Esophagus muscularis mucosa (tissue), 4 donors: ENCODE results near the gene PMM2. TPM values are rescaled to one million over a fixed set of nuclear protein-coding genes. Genes with fewer than 3 reads are reported as not detected.

ENCODE experiments used
- DNase-seq: peaks from one replicate; pipeline ENCODE4 v3.0.0-alpha.2; 2017; ENCODE audit errors: extremely low spot score
- H3K27ac ChIP-seq, 4 donors: fragments of 200-600 bp; sonication (generic); replicated peaks in 1 of 4; 1 replicate in 3 of 4; 2 replicates in 1 of 4; pipeline ENCODE4 v1.5.1; 2016 to 2019; ENCODE audit warnings: mild to moderate bottlenecking in 1 of 4
- H3K27me3 ChIP-seq, 4 donors: fragments of 200-600 bp; sonication (generic); one replicate each; pipeline versions ENCODE4 v1.5.1 to v1.6.0; 2016 to 2019
- H3K36me3 ChIP-seq, 4 donors: fragments of 200-600 bp; sonication (generic); one replicate each; pipeline ENCODE4 v1.5.1; 2016 to 2019
- H3K4me1 ChIP-seq, 4 donors: fragments of 200-600 bp; sonication (generic); one replicate each; pipeline ENCODE4 v1.5.1; 2016 to 2019
- H3K4me3 ChIP-seq, 4 donors: fragments of 200-600 bp; sonication (generic); 1 replicate in 2 of 4; 2 replicates in 2 of 4; pipeline ENCODE4 v1.5.1; 2016 to 2019; ENCODE audit warnings: mild to moderate bottlenecking in 4 of 4, moderate library complexity in 1 of 4
- H3K9me3 ChIP-seq, 4 donors: fragments of 200-600 bp; sonication (generic); 1 replicate in 3 of 4; 2 replicates in 1 of 4; pipeline ENCODE4 v1.5.1; 2016 to 2019
- CTCF ChIP-seq, 3 experiments: fragments of 200-600 bp in 2 of 3; fragments of 450-650 bp in 1 of 3; sonication (generic) in 2 of 3; IDR thresholded peaks; one replicate each; pipeline ENCODE4 v1.5.1; 2017 to 2019; ENCODE audit warnings: antibody characterized with exemption in 3 of 3, mild to moderate bottlenecking in 2 of 3, moderate library complexity in 1 of 3
- EP300 ChIP-seq: sonication (generic); formaldehyde crosslinking; IDR thresholded peaks from one replicate; pipeline ENCODE4 v1.6.1; 2017; ENCODE audit warnings: antibody characterized with exemption
- POLR2A ChIP-seq: fragments of 450-650 bp; IDR thresholded peaks from one replicate; pipeline ENCODE4 v1.6.1; 2017; ENCODE audit warnings: antibody characterized with exemption, moderate library complexity, mild to moderate bottlenecking, low read depth
- POLR2AphosphoS5 ChIP-seq, 2 donors: sonication (generic); formaldehyde crosslinking; IDR thresholded peaks; one replicate each; pipeline ENCODE4 v1.6.1; 2017; ENCODE audit warnings: antibody characterized with exemption in 2 of 2
- WGBS: methylation state at CpG from one replicate; pipeline ENCODE4 v1.1.5; 2018; 5-methylcytosine and 5-hydroxymethylcytosine counted together
- intact Hi-C: fragments of 100-400 bp; cut with DNase I; formaldehyde crosslinking; loops from one replicate; pipeline ENCODE4 v1.15.1; 2023
- total RNA-seq, 4 donors: library from RNA; depleted of rRNA; stranded (reverse); fragments of >200 nt; gene quantifications; one replicate each; pipeline versions ENCODE4 v1.1.0 to v1.2.1, GENCODE V29; 2016

PMM2 gene
- total RNA-seq, 4 donors from 2014 or later = 19.6 to 34.3 (median 23.5) TPM

- no peak for DNase-seq
- Histone ChIP-seq H3K4me3 (no peak within 1 kb of the TSS), H3K36me3 (no peaks in the 10 kb centered on the region), H3K27me3 (peaks cover 0 to 62% (median 11%) of the 10 kb centered on the region in 4 donors), H3K9me3 (no peaks in the 10 kb centered on the region), H3K4me1 (peaks cover 17 to 20% (median 18%) of the 10 kb centered on the region in 4 donors), H3K27ac (no peak within 1 kb of the TSS)
- intact Hi-C loops = no loop called here
- TF ChIP-seq POLR2A (no peak), POLR2AphosphoS5 (IDR thresholded peaks at IDR 0.05) (no peak), EP300 (no peak), CTCF (IDR thresholded peaks at IDR 0.05) (no peak)
- WGBS = 68% methylated on average over 9 of the region's 10 CpGs
Measured at GRCh38 chr16:8882041-8882617, 84.5 kb downstream of the PMM2 start, which contains the start of gene LITAFD. LITAFD (plus strand) TSS chr16:8882351; CDS start chr16:8884356, 2,005 bp downstream.

GRCh38 chr16:8882725-8883377 lies 85.2 kb downstream of the PMM2 start:
- no peak for TF ChIP-seq EP300
- no peak for TF ChIP-seq POLR2A
- Histone ChIP-seq H3K27ac (no peak overlapping the region), H3K36me3 (no peaks in the 10 kb centered on the region), H3K4me1 (peaks cover 18 to 25% (median 22%) of the 10 kb centered on the region in 4 donors), H3K4me3 (no peak overlapping the region), H3K9me3 (no peaks in the 10 kb centered on the region), H3K27me3 (peaks cover 0 to 61% (median 11%) of the 10 kb centered on the region in 4 donors)
- DNase-seq = no peak
- WGBS = 83% methylated on average over 17 of the region's 17 CpGs
- intact Hi-C loops = no loop called here

GRCh38 chr16:8885674-8886592 lies 88.3 kb downstream of the PMM2 start:
- no peak overlapping the region for H3K27ac ChIP-seq
- no peaks in the 10 kb centered on the region for H3K9me3 ChIP-seq
- H3K4me1 ChIP-seq = peaks cover 16 to 27% (median 21%) of the 10 kb centered on the region in 4 donors
- TF ChIP-seq CTCF (IDR thresholded peaks at IDR 0.05) (no peak), POLR2A (no peak), POLR2AphosphoS5 (IDR thresholded peaks at IDR 0.05) (no peak), EP300 (no peak)
- no peak for DNase-seq
- H3K4me3 ChIP-seq = no peak overlapping the region
- peaks cover 0 to 44% (median 11%) of the 10 kb centered on the region in 4 donors for H3K27me3 ChIP-seq
- 13% methylated on average over 18 of the region's 20 CpGs for WGBS
- intact Hi-C loops = no loop called here
- peaks cover 3 to 16% (median 15%) of the 10 kb centered on the region in 4 donors for H3K36me3 ChIP-seq

GRCh38 chr16:8886593-8887430 lies 89.2 kb downstream of the PMM2 start:
- H3K27ac ChIP-seq = no peak overlapping the region
- peaks cover 7 to 25% (median 24%) of the 10 kb centered on the region in 4 donors for H3K36me3 ChIP-seq
- no peaks in the 10 kb centered on the region for H3K9me3 ChIP-seq
- H3K4me3 ChIP-seq = no peak overlapping the region
- H3K4me1 ChIP-seq = peaks cover 16 to 27% (median 21%) of the 10 kb centered on the region in 4 donors
- intact Hi-C loops = no loop called here
- 69% methylated on average over 19 of the region's 19 CpGs for WGBS
- peaks cover 0 to 35% (median 10%) of the 10 kb centered on the region in 4 donors for H3K27me3 ChIP-seq
- no peak for DNase-seq
- TF ChIP-seq POLR2A (no peak), EP300 (no peak), POLR2AphosphoS5 (IDR thresholded peaks at IDR 0.05) (no peak), CTCF (IDR thresholded peaks at IDR 0.05) (no peak)
